Vagina (tissue), 2 donors: Measurements from ENCODE around the gene NME4. TPM values are rescaled to one million over a fixed set of nuclear protein-coding genes. Genes with fewer than 3 reads are reported as not detected.
"Not testable (repeated sequence)": the region's sequence is repeated elsewhere in the genome, so short reads cannot be mapped to it uniquely, and the experiment has no call there.

Experiments
- DNase-seq, 2 donors: peaks; one replicate each; pipeline ENCODE4 v3.0.0-alpha.2; 2017; ENCODE audit errors: extremely low spot score in 2 of 2
- H3K27ac ChIP-seq: fragments of 200-600 bp; sonication (generic); one replicate; pipeline ENCODE4 v1.5.1; 2019
- H3K27me3 ChIP-seq: fragments of 200-600 bp; sonication (generic); one replicate; pipeline ENCODE4 v1.5.1; 2019
- H3K36me3 ChIP-seq, 2 donors: fragments of 200-600 bp; sonication (generic); one replicate each; pipeline ENCODE4 v1.5.1; 2017 to 2019
- H3K4me1 ChIP-seq: fragments of 200-600 bp; sonication (generic); one replicate; pipeline ENCODE4 v1.5.1; 2019
- H3K4me3 ChIP-seq, 2 donors: fragments of 200-600 bp; sonication (generic); 1 replicate in 1 of 2; 2 replicates in 1 of 2; pipeline ENCODE4 v1.5.1; 2016 to 2019
- H3K9me3 ChIP-seq: fragments of 200-600 bp; sonication (generic); one replicate; pipeline ENCODE4 v1.5.1; 2019
- CTCF ChIP-seq, 3 experiments: fragments of 450-650 bp in 2 of 3; fragments of 200-600 bp in 1 of 3; sonication (generic) in 1 of 3; IDR thresholded peaks; one replicate each; pipeline ENCODE4 v1.5.1; 2017 to 2019; ENCODE audit warnings: antibody characterized with exemption in 3 of 3, mild to moderate bottlenecking in 2 of 3, moderate library complexity in 2 of 3
- POLR2A ChIP-seq, 2 donors: fragments of 450-650 bp; IDR thresholded peaks; one replicate each; pipeline ENCODE4 v1.6.1; 2017; ENCODE audit warnings: antibody characterized with exemption in 2 of 2, mild to moderate bottlenecking in 2 of 2, moderate library complexity in 2 of 2
- POLR2AphosphoS5 ChIP-seq, 2 donors: sonication (generic); formaldehyde crosslinking; IDR thresholded peaks; one replicate each; pipeline ENCODE4 v1.9.0; 2017; ENCODE audit warnings: antibody characterized with exemption in 2 of 2, mild to moderate bottlenecking in 2 of 2, low read depth in 1 of 2; ENCODE audit not compliant: insufficient read depth in 1 of 2
- intact Hi-C: fragments of 100-400 bp; cut with DNase I; formaldehyde crosslinking; loops from one replicate; pipeline ENCODE4 v1.15.1; 2023
- total RNA-seq: library from RNA; depleted of rRNA; stranded (reverse); fragments of >200 nt; gene quantifications from one replicate; pipeline ENCODE4 v1.2.3, GENCODE V29; 2016

Gene NME4
- total RNA-seq, result 88.6 TPM

- intact Hi-C loops, result no loop called here
- DNase-seq, result no peak
Measured at GRCh38 chr16:397135-397661, at the start of gene NME4. TSS of gene NME4 (plus strand) at chr16:397199. CDS start at chr16:397223, 24 bp downstream.

GRCh38 chr16:347203-347602, 49.8 kb upstream of the NME4 start:
- Histone ChIP-seq H3K27ac (no peak overlapping the region), H3K4me3 (no peak overlapping the region), H3K27me3 (no peaks in the 10 kb centered on the region), H3K36me3 (peaks cover 0 to 27% of the 10 kb centered on the region in 2 donors), H3K9me3 (no peaks in the 10 kb centered on the region), H3K4me1 (peaks cover 17% of the 10 kb centered on the region)
- intact Hi-C loops, result no loop called here
- TF ChIP-seq POLR2A (IDR thresholded peaks at IDR 0.05) (no peak), CTCF (IDR thresholded peaks at IDR 0.05) (no peak), POLR2AphosphoS5 (IDR thresholded peaks at IDR 0.05; ENCODE audit: insufficient read depth in 1 of 2, low read depth in 1 of 2) (no peak)
- no peak for DNase-seq

More at GRCh38 chr16:397135-397661, at the start of gene NME4:
- peak within 1 kb of the TSS; percentile 59 to 90 for H3K4me3 ChIP-seq
- TF ChIP-seq POLR2AphosphoS5 (IDR thresholded peaks at IDR 0.05; ENCODE audit: insufficient read depth in 1 of 2, low read depth in 1 of 2) (no peak), POLR2A (IDR thresholded peaks at IDR 0.05) (no peak), CTCF (IDR thresholded peaks at IDR 0.05) (no peak)
- H3K27ac ChIP-seq, result peak within 1 kb of the TSS; percentile 79
- no peaks in the 10 kb centered on the region for H3K36me3 ChIP-seq
- no peaks in the 10 kb centered on the region for H3K9me3 ChIP-seq
- H3K4me1 ChIP-seq, result peaks cover 28% of the 10 kb centered on the region
- no peaks in the 10 kb centered on the region for H3K27me3 ChIP-seq

- H3K27me3 ChIP-seq, H3K9me3 ChIP-seq, intact Hi-C loops, H3K27ac ChIP-seq, DNase-seq, H3K4me3 ChIP-seq: not testable (repeated sequence)
- H3K4me1 ChIP-seq, result peaks cover 22% of the 10 kb centered on the region
- H3K36me3 ChIP-seq, result peaks cover 0 to 27% of the 10 kb centered on the region in 2 donors
Measured at GRCh38 chr16:348495-348894, 48.5 kb upstream of the NME4 start.

GRCh38 chr16:349211-349610, 47.8 kb upstream of the NME4 start:
- intact Hi-C loops, result no loop called here
- H3K27ac ChIP-seq, result no peak overlapping the region
- H3K9me3 ChIP-seq, result no peaks in the 10 kb centered on the region
- DNase-seq, result no peak
- H3K36me3 ChIP-seq, result peaks cover 0 to 20% of the 10 kb centered on the region in 2 donors
- peaks cover 27% of the 10 kb centered on the region for H3K4me1 ChIP-seq
- TF ChIP-seq POLR2A (IDR thresholded peaks at IDR 0.05) (no peak), CTCF (IDR thresholded peaks at IDR 0.05) (no peak), POLR2AphosphoS5 (IDR thresholded peaks at IDR 0.05; ENCODE audit: insufficient read depth in 1 of 2, low read depth in 1 of 2) (no peak)
- H3K4me3 ChIP-seq, result no peak overlapping the region
- H3K27me3 ChIP-seq, result no peaks in the 10 kb centered on the region

GRCh38 chr16:350203-350602, 46.8 kb upstream of the NME4 start:
- no peak overlapping the region for H3K4me3 ChIP-seq
- peaks cover 27% of the 10 kb centered on the region for H3K4me1 ChIP-seq
- intact Hi-C loops, result no loop called here
- TF ChIP-seq POLR2A (IDR thresholded peaks at IDR 0.05) (no peak), CTCF (IDR thresholded peaks at IDR 0.05) (no peak), POLR2AphosphoS5 (IDR thresholded peaks at IDR 0.05; ENCODE audit: insufficient read depth in 1 of 2, low read depth in 1 of 2) (no peak)
- no peaks in the 10 kb centered on the region for H3K9me3 ChIP-seq
- H3K27ac ChIP-seq, result no peak overlapping the region
- H3K36me3 ChIP-seq, result peaks cover 0 to 13% of the 10 kb centered on the region in 2 donors
- no peaks in the 10 kb centered on the region for H3K27me3 ChIP-seq
- DNase-seq, result no peak
